HG03097 (cell line): ENCODE measurements around the gene DAPK1.

Experiments used
- ATAC-seq: cut with Tn5 transposase; IDR thresholded peaks from one replicate; pipeline ENCODE4 v1.9.1; 2021; ENCODE audit not compliant: unreplicated experiment, low FRiP score

Gene DAPK1

GRCh38 chr9:87516222-87516925 lies 18.7 kb downstream of the DAPK1 start:
- no peak for ATAC-seq

DNA sequence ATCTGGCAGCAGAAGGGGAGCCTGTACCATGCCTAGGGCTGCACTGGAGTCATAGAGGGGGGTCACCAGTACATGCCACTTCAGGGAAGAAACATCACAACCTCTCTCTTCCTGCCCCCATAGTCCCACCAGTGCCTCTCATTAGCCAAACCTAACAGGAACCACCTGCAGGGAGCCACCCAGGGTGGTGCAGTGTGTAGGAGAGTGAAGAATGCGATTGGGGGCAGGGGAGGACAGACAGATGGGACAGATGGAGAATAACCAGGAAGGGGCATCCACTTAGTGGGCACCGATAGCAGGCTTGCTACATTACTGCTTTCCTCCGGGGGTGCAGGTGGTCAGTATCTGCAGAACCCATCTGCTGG lies 19.2 kb downstream of the DAPK1 start:
- ATAC-seq, result no peak

DNA sequence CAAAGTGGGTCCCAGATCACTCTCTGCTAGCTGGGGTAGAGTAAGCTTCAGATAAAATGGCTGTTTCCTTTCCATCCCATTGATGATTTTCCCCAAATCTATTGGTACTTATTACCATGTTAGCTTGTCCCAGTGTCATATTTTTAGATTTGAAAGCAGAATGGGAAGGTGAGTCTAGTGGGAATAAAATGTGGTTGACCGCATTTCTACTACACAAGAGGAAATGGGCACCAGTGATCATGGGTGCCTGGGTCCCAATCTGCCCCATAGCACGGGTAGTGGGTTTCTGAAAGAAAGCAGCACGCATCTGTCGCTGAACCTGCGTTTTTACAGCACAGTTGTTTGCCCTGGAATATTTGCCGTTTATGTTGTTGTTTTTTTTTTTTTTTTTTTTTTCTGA lies 20.1 kb downstream of the DAPK1 start:
- no peak for ATAC-seq

DNA sequence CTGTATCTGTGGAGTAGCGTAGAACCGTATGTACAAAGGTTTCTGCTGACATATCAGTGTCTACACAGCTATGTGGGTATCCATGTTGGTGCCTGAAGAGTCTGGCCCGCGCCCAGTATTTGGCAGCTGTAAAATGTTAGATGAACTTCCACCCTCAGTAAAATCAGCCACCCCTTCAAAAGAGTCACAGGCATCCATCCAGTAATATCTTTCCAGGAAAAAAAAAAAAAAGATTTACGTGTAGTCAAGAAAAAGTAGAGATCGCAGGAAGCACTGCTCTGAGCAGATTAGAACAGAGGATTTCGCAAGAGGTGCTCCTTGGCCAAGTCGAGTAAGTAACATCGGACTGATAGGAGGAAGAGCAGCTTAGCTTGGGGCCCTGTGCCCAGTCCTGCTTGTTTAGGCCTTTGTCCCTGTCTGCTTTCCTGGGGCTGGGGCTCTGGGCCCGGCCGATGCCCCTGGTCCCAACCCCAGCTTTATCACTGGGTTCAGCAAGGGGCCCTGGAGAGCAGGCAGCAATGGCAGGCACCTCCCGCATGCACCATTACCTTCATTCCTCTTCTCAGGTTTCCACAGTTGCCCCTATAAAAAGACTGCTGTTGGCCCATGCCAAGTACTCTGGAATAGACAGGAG lies 21.2 kb downstream of the DAPK1 start:
- ATAC-seq, result no peak

DNA sequence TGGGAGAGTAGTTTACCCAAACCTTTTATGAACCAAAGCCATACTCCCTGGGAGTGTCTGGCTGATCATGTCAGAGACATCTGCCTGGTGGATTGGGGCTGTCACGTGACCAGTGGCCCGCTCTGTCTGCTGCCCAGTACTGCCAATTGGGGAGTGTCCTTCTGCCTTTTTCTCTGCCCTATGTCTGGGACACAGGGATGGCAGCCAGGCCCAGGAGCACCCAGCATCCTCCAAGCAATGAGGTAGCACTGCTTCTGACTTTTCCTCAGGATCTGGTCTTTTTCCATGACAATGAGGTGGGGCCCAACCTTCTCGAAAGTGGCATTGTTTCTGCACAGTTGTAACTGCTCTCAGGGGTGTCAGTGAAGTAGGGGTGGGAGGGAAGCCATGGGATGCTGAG lies 21.8 kb downstream of the DAPK1 start:
- ATAC-seq, result no peak

GRCh38 chr9:87520172-87520683 lies 22.6 kb downstream of the DAPK1 start:
- no peak for ATAC-seq

DNA sequence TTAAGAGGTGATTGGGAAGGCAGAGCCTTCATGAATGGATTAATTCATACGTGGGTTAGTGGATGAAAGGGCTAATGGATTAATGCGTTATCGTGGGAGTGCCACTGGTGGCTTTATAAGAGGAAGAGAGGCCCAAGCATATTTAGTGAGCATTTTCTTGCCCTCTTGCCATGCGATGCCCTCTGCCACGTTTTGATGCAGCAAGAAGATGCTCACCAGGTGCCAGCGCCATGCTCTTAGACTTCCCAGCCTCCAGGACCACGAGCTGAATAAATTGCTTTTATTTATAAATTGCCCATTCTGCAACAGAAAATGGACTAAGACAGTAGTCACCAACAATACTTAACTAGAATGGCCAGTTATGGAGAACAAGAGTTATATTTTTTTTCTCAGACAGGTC lies 24.2 kb downstream of the DAPK1 start:
- no peak for ATAC-seq

GRCh38 chr9:87524061-87524460 lies 26.4 kb downstream of the DAPK1 start:
- no peak for ATAC-seq

- no peak for ATAC-seq
Measured at GRCh38 chr9:87525546-87526303, 28.1 kb downstream of the DAPK1 start.

GRCh38 chr9:87527211-87527916 lies 29.7 kb downstream of the DAPK1 start:
- ATAC-seq, result no peak

GRCh38 chr9:87528969-87529368 lies 31.3 kb downstream of the DAPK1 start:
- no peak for ATAC-seq

GRCh38 chr9:87529671-87530070 lies 32.0 kb downstream of the DAPK1 start:
- no peak for ATAC-seq

GRCh38 chr9:87530716-87531115 lies 33.0 kb downstream of the DAPK1 start:
- no peak for ATAC-seq

GRCh38 chr9:87531370-87532295 lies 34.0 kb downstream of the DAPK1 start:
- no peak for ATAC-seq

- ATAC-seq, result no peak
Measured at GRCh38 chr9:87533271-87533670, 35.6 kb downstream of the DAPK1 start.

GRCh38 chr9:87534036-87534435 lies 36.4 kb downstream of the DAPK1 start:
- ATAC-seq, result no peak

DNA sequence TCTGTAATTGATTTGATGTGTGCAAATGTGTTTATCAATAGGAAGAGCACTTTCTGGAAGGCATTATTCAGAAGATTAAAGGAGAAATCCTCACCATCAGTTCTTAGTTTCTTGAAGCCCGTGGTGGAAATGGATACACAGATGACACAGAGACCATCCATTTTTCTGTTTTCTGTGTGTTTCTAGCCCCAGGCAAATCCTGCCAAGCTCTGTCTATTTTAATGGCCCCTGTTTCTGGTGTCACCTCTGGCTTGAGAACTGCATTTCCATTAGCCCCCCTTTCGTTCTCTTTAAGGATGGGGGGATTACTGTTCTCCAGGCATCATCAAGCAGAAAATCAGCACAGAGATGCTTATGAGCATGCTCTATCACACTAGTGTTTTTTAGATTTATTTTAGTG lies 37.3 kb downstream of the DAPK1 start:
- no peak for ATAC-seq

- ATAC-seq, result peak; percentile 64
Measured at GRCh38 chr9:87535817-87536539, 38.3 kb downstream of the DAPK1 start.

- no peak for ATAC-seq
Measured at GRCh38 chr9:87537625-87538024, 40.0 kb downstream of the DAPK1 start.
